Type B pancreatic cell (in vitro differentiated cells): ENCODE data around the gene KRTAP2-1. TPM values are rescaled to one million over a fixed set of nuclear protein-coding genes. Genes with fewer than 3 reads are reported as not detected.
"Not testable (repeated sequence)": the region's sequence is repeated elsewhere in the genome, so short reads cannot be mapped to it uniquely, and the experiment has no call there.

Source experiments
- DNase-seq: peaks from one replicate; pipeline ENCODE4 v3.0.0; 2021; ENCODE audit warnings: mixed read lengths; ENCODE audit not compliant: unreplicated experiment; ENCODE audit errors: extremely low spot score
- H3K27ac Mint-ChIP-seq: 2 replicates; pipeline ENCODE4 v1.8.0; 2021; ENCODE audit warnings: mild to moderate bottlenecking, mixed read lengths
- H3K27me3 Mint-ChIP-seq: 2 replicates; pipeline ENCODE4 v1.8.0; 2021; ENCODE audit warnings: mixed read lengths
- H3K36me3 Mint-ChIP-seq: 2 replicates; pipeline ENCODE4 v1.8.0; 2021; ENCODE audit warnings: mixed read lengths
- H3K4me1 Mint-ChIP-seq: one replicate; pipeline ENCODE4 v1.8.0; 2021; ENCODE audit warnings: mixed read lengths; ENCODE audit not compliant: unreplicated experiment
- H3K4me3 Mint-ChIP-seq: 2 replicates; pipeline ENCODE4 v1.8.0; 2021; ENCODE audit warnings: mild to moderate bottlenecking, mixed read lengths
- H3K9me3 Mint-ChIP-seq: 2 replicates; pipeline ENCODE4 v1.8.0; 2021; ENCODE audit warnings: mixed read lengths
- long read RNA-seq: library from polyadenylated mRNA; unstranded; transcript quantifications from one replicate; pipeline ENCODE4 v2.0.0, GENCODE V29; 2020
- total RNA-seq: library from RNA; stranded (reverse); gene quantifications from 2 replicates; pipeline ENCODE4 v1.2.1, GENCODE V29; 2021; ENCODE audit warnings: low replicate concordance
- TF ChIP-seq, protein P1 (sequence below): fragments of 200-600 bp; sonication (generic); conservative IDR thresholded peaks from 2 replicates; pipeline ENCODE4 v1.5.0; 2021; ENCODE audit warnings: antibody characterized with exemption, mild to moderate bottlenecking

Gene KRTAP2-1
- not detected in 2 replicates for total RNA-seq
- long read RNA-seq: 0 reads

GRCh38 chr17:41046735-41047465, at the start of gene KRTAP2-1:
TSS of gene KRTAP2-1 (minus strand) at chr17:41047316. CDS start at chr17:41047267, 49 bp downstream.
- H3K36me3 Mint-ChIP-seq, H3K27ac Mint-ChIP-seq, H3K4me3 Mint-ChIP-seq, H3K9me3 Mint-ChIP-seq, H3K27me3 Mint-ChIP-seq, DNase-seq: not testable (repeated sequence)
- peaks cover 11% of the 10 kb centered on the region for H3K4me1 Mint-ChIP-seq

- TF ChIP-seq, protein P1, sequence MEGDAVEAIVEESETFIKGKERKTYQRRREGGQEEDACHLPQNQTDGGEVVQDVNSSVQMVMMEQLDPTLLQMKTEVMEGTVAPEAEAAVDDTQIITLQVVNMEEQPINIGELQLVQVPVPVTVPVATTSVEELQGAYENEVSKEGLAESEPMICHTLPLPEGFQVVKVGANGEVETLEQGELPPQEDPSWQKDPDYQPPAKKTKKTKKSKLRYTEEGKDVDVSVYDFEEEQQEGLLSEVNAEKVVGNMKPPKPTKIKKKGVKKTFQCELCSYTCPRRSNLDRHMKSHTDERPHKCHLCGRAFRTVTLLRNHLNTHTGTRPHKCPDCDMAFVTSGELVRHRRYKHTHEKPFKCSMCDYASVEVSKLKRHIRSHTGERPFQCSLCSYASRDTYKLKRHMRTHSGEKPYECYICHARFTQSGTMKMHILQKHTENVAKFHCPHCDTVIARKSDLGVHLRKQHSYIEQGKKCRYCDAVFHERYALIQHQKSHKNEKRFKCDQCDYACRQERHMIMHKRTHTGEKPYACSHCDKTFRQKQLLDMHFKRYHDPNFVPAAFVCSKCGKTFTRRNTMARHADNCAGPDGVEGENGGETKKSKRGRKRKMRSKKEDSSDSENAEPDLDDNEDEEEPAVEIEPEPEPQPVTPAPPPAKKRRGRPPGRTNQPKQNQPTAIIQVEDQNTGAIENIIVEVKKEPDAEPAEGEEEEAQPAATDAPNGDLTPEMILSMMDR: no peak
- H3K36me3 Mint-ChIP-seq: peaks cover 5% of the 10 kb centered on the region
- H3K4me3 Mint-ChIP-seq: no peak overlapping the region
- H3K27me3 Mint-ChIP-seq: no peaks in the 10 kb centered on the region
- H3K4me1 Mint-ChIP-seq: peaks cover 10% of the 10 kb centered on the region
- H3K9me3 Mint-ChIP-seq: peaks cover 6% of the 10 kb centered on the region
- no peak for DNase-seq
- H3K27ac Mint-ChIP-seq: no peak overlapping the region
Observed at GRCh38 chr17:41096055-41096454, 48.9 kb upstream of the KRTAP2-1 start.

- DNase-seq, H3K4me1 Mint-ChIP-seq, H3K27me3 Mint-ChIP-seq, H3K27ac Mint-ChIP-seq, H3K4me3 Mint-ChIP-seq, H3K9me3 Mint-ChIP-seq, H3K36me3 Mint-ChIP-seq: not testable (repeated sequence)
Observed at GRCh38 chr17:41088760-41089352, 41.7 kb upstream of the KRTAP2-1 start.

- DNase-seq, H3K9me3 Mint-ChIP-seq, H3K4me3 Mint-ChIP-seq, H3K36me3 Mint-ChIP-seq, H3K4me1 Mint-ChIP-seq, H3K27ac Mint-ChIP-seq, H3K27me3 Mint-ChIP-seq: not testable (repeated sequence)
Observed at GRCh38 chr17:41084100-41084856, 37.2 kb upstream of the KRTAP2-1 start, which contains the start of gene KRTAP4-7. TSS of gene KRTAP4-7 (plus strand) at chr17:41084150. CDS start at chr17:41084207, 57 bp downstream.

GRCh38 chr17:41083427-41083826, 36.3 kb upstream of the KRTAP2-1 start:
- not testable (repeated sequence) for H3K4me3 Mint-ChIP-seq, H3K27me3 Mint-ChIP-seq, H3K27ac Mint-ChIP-seq, DNase-seq, H3K36me3 Mint-ChIP-seq, H3K4me1 Mint-ChIP-seq, H3K9me3 Mint-ChIP-seq

DNA sequence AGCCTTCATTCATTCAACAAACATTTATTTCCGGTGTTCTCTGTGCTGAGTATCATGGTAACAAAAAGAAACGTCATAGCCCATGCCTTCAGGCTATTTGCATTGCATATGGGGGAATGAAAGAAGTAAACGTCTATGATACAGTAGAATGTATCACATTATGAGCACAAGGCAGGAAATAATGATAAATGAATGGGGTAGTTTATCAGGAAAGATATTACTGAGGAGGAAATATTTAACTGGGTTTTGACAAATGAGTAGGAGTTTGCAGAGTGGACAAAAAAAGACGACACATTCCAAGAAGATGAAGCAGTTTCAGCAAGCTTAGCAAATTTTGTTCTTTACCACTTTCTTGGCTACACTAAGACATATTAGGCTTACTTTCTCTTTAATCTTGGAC, 35.5 kb upstream of the KRTAP2-1 start:
- H3K27ac Mint-ChIP-seq: peak overlapping the region; percentile 74
- TF ChIP-seq, protein P1: no peak
- no peak for DNase-seq
- H3K9me3 Mint-ChIP-seq: peaks cover 5% of the 10 kb centered on the region
- H3K36me3 Mint-ChIP-seq: peaks cover 4% of the 10 kb centered on the region
- peak overlapping the region; percentile 21 for H3K4me3 Mint-ChIP-seq
- no peaks in the 10 kb centered on the region for H3K27me3 Mint-ChIP-seq
- peaks cover 6% of the 10 kb centered on the region for H3K4me1 Mint-ChIP-seq

DNA sequence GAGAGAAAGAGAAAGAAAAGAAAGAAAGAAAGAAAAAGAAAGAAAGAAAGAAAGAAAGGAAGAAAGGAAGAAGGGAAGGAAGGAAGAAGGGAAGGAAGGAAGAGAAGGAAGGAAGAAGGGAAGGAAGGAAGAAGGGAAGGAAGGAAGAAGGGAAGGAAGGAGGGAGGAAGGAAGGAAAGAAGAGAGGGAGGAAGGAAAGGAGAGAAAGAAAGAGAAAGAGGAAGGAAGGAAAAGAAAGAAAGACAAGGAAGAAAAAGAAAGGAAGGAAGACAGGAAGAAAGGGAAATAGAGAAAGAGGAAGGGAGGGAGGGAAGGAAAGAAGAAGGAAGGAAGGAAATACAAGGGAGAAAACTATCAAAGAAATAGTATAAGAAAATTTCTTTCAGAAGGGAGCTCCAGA, 29.7 kb upstream of the KRTAP2-1 start:
- DNase-seq: no peak

More for the DNA sequence above, 29.7 kb upstream of the KRTAP2-1 start:
- H3K27ac Mint-ChIP-seq: no peak overlapping the region
- H3K27me3 Mint-ChIP-seq: peaks cover 4% of the 10 kb centered on the region
- TF ChIP-seq, protein P1: no peak
- no peaks in the 10 kb centered on the region for H3K4me1 Mint-ChIP-seq
- H3K36me3 Mint-ChIP-seq: peaks cover 4% of the 10 kb centered on the region
- no peak overlapping the region for H3K4me3 Mint-ChIP-seq
- H3K9me3 Mint-ChIP-seq: no peaks in the 10 kb centered on the region
